ENCODE data around the gene PDZK1IP1. TPM values are rescaled to one million over a fixed set of nuclear protein-coding genes. Genes with fewer than 3 reads are reported as not detected.
A peak's percentile ranks its signal among the peaks of the same experiment; 100 is the strongest.

The PDZK1IP1 gene
- total RNA-seq, 4 donors from 2014 or later: 121 to 267 (median 125) TPM

DNA sequence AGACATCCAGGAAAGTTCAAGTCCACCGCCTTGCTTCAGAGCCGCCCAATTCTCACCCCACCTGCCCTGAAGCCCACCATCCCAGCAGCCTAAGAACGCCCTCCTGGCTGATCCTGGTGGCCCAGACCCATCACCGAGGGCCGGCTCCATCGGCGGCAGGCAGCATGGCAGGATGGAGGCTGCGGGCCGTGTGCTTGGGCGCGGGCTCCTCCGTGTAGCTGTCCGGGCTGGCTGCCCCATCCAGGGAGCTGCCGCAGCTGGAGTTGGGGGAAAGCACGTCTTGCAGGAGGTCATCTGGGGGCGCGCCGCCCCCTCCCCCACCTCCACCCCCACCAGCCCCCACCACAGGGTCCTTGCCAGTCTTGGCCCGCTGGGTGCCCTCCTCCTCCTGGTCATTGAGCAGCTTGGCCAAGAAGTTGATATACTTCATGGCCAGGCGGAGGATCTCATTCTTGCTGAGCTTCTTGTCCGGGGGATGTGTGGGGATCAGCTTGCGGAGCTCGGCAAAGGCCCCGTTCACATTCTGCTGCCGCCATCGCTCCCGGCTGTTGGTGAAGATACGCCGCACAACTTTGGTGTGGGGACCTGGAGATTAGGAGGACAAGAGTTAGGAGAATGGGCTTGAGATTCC is 29.9 kb upstream of the PDZK1IP1 start:
- H3K4me3 ChIP-seq (ENCODE audit: low read depth, poor library complexity, severe bottlenecking): no peak overlapping the region
- intact Hi-C loops (cut with DNase I; ENCODE audit: low total_unique reads): no loop called here
- WGBS, 2 donors: 92 to 97% methylated on average over 24 to 29 of the region's 29 CpGs
- DNase-seq (ENCODE audit: low spot score in 2 of 2): peak in 1 of 2 donors; percentile 73
- TF ChIP-seq CTCF (IDR thresholded peaks at IDR 0.05) (no peak), POLR2A (IDR thresholded peaks at IDR 0.05) (no peak)

DNA sequence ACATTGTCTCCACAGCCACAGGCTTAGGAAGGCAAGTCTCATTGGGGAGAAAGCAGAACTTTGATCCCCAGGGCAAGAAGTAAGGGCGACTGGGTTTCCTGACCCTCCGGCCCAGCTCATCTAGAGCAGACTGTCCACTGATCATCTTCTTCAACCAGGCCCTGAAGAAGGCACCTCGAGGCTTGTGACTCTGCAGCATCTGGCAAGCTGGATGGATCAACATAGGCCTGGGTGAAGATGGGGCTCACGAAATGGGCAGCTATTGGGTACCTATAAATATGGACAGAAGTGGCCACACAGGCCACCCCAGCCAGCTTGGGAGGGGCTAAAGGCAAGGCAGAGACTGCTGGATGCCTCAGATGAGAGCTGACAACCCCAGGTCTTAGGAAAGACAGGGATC is 29.2 kb upstream of the PDZK1IP1 start:
- intact Hi-C loops (cut with DNase I; ENCODE audit: low total_unique reads): no loop called here
- H3K4me3 ChIP-seq (ENCODE audit: low read depth, poor library complexity, severe bottlenecking): no peak overlapping the region
- DNase-seq (ENCODE audit: low spot score in 2 of 2): peak in 1 of 2 donors; percentile 46
- 85 to 98% methylated on average over 4 of the region's 4 CpGs for WGBS, 2 donors
- TF ChIP-seq POLR2A (IDR thresholded peaks at IDR 0.05): no peak
- no peak for TF ChIP-seq CTCF (IDR thresholded peaks at IDR 0.05)

- intact Hi-C loops (cut with DNase I; ENCODE audit: low total_unique reads): no loop called here
- WGBS, 2 donors: 84 to 90% methylated on average over 12 of the region's 12 CpGs
- no peak for DNase-seq (ENCODE audit: low spot score in 2 of 2)
- TF ChIP-seq CTCF (IDR thresholded peaks at IDR 0.05) (no peak), POLR2A (IDR thresholded peaks at IDR 0.05) (no peak)
- H3K4me3 ChIP-seq (ENCODE audit: low read depth, poor library complexity, severe bottlenecking): no peak overlapping the region
Measured at GRCh38 chr1:47216278-47217059, 26.6 kb upstream of the PDZK1IP1 start.

GRCh38 chr1:47215713-47216112 is 25.9 kb upstream of the PDZK1IP1 start:
- TF ChIP-seq POLR2A (IDR thresholded peaks at IDR 0.05) (no peak), CTCF (IDR thresholded peaks at IDR 0.05) (no peak)
- intact Hi-C loops (cut with DNase I; ENCODE audit: low total_unique reads): no loop called here
- H3K4me3 ChIP-seq (ENCODE audit: low read depth, poor library complexity, severe bottlenecking): no peak overlapping the region
- DNase-seq (ENCODE audit: low spot score in 2 of 2): no peak
- WGBS, 2 donors: 87 to 91% methylated on average over 4 of the region's 4 CpGs

DNA sequence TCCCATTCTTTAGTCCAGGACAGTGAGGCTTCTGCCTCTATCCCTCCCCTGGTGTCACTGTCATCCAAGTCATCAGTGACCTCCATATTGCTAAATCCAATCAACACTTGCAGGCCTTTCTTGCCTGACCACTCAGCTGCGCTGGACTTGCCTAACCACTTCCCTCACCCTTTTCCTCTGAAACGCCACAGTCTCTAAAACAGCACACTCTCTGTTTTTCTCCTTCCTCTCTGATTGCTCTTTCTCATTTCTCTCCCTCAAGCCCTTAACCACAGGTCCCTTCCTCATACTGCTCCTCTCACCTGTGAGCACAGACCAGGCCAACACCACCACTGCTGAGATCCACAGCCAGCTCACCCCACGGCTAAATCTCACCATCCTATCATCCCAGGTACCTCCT is 24.7 kb upstream of the PDZK1IP1 start:
- intact Hi-C loops (cut with DNase I; ENCODE audit: low total_unique reads): no loop called here
- no peak overlapping the region for H3K4me3 ChIP-seq (ENCODE audit: low read depth, poor library complexity, severe bottlenecking)
- TF ChIP-seq POLR2A (IDR thresholded peaks at IDR 0.05) (no peak), CTCF (IDR thresholded peaks at IDR 0.05) (no peak)
- WGBS, 2 donors: 75 to 79% methylated on average over 3 of the region's 3 CpGs
- no peak for DNase-seq (ENCODE audit: low spot score in 2 of 2)

Data from lower leg skin (tissue), 4 donors.